Medulla oblongata (tissue), 1 donor: Measurements from ENCODE around the gene C19orf85.

ENCODE experiments used
- DNase-seq: peaks from one replicate; pipeline ENCODE4 v3.0.0-alpha.2; 2015; ENCODE audit errors: extremely low spot score

Gene C19orf85

DNA sequence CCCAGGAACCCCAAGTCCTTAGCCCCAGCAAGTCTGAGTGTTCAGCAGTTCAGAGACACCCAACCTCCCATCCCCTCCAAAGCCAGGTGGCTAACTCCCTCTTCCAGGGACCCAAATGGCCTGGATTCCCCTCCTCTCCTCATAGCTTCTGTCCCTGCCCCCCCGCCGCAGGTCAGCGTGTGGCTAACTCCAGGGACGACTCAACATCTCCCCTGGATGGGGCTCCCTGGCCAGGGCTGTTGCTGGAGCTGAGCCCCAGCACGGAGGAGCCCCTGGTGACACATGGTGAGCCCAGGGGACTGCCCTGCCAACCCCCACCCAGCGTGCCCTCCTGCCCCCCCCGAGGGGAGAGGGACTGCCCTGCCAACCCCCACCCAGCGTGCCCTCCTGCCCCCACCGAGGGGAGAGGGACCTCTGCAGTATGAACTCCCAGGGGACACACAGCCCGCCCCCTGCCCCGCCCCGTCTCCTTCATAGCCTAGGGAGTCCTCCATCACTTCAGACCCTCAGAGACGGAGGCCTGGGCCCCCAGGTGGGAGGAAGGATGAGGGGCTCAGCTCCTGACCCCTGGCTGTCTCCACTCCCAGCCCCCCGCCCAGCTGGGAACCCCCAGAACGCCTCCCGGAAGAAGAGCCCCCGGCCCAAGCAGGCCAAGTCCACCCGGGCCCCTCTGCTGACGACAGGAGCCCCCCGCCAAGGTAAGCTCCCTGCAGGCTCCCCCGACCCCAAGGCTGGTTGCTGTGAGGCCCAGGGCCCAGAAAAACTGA, 25.3 kb upstream of the C19orf85 start:
- no peak for DNase-seq

DNA sequence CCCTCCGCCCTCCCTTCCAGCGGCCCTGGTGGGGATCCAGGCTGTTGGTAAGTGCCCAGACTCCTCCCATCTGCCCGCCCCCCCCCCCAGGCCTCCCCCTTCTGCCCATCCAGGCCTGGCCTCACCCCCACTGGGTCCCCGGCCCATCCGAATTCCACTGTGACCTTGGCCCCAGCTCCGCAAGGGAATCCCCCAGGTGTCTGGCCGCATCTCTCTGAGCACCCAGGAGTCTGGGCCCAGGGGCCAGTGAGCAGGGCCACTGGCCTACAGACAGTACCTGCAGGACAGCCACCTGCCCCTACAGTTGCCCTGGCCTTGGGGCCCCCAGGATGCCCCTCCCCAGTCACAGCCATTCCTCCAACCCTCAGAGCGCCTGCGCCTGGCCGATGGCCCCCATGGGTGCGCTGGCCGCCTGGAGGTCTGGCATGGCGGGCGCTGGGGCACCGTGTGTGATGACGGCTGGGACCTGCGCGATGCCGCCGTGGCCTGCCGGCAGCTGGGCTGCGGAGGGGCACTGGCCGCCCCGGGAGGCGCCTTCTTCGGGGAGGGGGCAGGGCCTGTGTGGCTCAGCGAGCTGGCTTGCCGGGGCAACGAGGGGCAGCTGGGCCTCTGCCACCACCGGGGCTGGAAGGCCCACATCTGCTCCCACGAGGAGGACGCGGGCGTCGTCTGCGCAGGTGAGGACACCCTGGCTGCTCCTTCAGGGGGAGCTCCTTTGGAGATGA, 24.6 kb upstream of the C19orf85 start:
- no peak for DNase-seq

DNA sequence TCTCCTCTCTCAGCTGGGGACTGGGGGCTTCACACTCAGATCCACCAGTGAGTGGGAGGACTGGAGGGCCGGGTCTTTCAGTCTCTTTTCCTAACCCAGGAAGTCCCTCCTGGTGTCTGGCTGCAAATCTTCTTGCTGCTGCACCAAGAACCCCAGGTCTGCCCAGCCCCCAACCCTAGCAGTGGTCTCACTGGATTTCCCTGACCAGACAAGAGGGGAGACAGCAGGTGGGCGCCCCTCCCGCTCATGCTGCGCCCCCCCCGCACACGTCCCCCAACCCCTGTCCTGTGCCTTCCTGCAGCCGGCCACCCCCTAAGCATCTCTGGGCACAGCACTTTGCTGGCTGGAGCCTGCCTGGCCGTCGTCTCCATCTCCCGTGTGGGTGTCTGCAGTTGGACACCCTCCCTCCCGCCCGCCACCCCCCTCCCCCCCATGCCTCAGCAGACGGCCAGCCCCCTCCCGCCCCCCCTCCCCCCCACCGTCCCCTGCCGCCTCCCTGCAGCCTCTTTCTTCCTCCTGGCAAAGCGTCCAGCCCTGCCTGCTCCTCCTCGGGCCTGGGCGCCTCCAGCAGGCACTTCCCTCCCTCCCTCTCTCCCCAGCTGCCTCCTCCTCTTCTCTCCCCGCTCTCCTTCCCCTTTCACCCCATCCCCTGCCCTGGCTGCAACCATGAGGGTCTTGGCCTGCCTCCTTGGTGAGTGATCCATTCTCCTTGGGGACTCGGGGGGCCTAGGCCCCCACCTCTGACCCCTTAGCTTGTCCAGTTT, 23.6 kb upstream of the C19orf85 start, which contains the start of gene SSC5D:
Gene SSC5D, plus strand, starts transcription at position 513 of the 764 bp plus-strand sequence. Its CDS starts 154 bp downstream, at position 667.
- DNase-seq, result peak; percentile 54

DNA sequence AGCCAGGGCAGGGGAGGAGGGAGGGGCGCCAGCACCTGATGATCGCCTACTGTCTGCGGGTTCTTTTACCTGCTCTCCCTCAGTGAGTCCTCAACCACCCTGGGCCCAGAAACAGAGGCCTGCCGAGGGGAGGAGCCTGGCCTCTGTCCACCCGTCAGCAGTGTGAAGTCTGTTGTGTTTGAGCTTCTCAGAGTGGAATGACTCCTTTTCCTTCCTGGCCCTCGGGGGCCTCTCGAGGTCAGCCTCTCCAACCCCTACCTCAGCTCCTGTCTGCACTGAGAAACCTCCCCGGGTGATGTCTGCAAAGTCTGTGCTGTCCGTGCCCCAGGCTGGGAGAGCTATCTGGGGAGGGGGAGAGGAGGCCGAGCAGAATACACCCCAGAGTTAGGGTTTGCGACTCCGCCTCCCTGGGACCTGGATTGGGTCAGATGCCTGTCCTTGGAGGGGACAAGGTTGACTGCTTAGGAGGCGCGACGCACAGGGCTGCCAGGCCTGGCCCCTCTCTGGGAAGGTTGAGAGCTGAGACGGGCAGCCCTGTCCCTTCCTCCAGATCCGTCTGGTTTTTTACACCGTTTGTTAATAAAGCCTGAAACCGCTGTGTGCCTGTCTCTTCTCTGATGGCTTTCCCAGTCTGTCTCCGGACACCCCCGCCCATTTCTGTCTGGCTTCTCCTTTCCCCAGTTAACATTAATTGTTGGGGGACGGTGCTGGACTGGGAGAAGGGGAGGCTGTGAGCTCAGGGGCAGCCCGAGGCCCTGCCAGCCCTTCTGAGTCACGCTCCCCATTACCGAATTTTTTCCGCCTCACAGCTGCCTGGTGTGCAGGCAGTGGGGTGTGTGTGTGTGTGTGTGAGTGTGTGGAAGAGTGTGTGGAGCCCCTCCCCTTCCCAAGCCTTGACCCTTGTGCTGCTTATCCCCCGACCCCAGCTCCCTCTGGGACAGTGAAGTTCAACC, 22.7 kb upstream of the C19orf85 start:
- peak; percentile 42 for DNase-seq

DNA sequence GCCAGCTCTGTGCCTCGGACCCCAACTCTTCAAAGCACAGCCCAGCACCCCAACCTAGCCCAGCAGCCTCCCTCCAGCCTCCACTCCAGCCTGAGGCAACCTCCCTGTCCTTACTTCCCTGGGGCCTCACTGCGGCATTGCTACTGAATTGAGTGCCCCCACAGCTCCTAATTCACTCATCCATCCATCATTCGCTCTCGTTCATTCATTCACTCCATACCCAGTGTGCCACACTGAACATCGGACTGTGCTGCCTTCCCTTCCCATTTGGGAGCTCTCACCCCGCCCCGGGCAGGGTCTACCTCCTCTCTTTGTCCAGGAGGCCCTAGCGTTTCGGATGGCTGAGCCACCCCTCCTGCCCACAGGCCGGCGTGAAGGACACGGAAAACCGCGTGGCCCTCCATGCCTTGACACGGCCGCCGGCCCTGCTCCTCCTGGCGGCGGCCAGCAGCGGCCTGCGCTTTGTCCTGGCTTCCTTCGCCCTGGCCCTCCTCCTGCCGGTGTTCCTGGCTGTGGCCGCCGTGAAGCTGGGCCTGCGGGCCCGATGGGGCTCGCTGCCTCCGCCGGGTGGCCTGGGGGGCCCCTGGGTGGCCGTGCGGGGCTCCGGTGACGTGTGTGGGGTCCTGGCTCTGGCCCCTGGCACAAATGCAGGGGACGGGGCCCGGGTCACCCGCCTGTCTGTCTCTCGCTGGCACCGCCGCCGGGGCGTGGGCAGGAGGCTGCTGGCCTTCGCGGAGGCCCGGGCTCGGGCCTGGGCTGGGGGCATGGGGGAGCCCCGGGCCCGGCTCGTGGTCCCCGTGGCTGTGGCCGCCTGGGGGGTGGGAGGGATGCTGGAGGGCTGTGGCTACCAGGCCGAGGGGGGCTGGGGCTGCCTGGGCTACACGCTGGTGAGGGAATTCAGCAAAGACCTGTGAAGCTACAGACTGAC, 21.8 kb upstream of the C19orf85 start:
- DNase-seq, result no peak

DNA sequence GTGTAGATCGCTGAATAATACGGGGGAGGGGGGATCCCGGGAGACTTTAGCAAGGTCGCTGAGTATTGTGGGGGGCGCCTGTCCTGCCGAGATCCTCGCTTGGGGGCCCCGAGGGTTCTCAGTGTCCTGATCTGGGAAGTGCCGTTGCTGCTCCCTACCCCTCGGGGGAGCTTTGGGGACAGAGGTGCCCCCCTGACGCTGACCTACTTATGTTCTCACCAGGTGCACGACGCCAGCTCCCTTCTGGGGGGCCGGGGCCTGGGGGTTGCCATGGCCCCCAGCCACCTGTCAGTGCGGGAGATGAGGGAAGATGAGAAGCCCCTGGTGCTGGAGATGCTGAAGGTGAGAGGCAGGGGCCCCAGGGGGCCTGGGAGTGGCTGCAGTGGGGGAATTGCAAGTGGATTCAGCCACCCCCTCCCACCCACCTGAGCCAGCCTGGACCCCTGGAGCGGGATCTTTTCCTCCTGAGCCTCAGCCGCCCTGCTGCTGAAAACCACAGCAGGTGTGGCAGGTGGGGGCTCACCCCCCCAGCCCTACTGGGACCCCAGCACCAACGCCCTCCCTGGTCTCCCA, 21.0 kb upstream of the C19orf85 start:
- no peak for DNase-seq

DNA sequence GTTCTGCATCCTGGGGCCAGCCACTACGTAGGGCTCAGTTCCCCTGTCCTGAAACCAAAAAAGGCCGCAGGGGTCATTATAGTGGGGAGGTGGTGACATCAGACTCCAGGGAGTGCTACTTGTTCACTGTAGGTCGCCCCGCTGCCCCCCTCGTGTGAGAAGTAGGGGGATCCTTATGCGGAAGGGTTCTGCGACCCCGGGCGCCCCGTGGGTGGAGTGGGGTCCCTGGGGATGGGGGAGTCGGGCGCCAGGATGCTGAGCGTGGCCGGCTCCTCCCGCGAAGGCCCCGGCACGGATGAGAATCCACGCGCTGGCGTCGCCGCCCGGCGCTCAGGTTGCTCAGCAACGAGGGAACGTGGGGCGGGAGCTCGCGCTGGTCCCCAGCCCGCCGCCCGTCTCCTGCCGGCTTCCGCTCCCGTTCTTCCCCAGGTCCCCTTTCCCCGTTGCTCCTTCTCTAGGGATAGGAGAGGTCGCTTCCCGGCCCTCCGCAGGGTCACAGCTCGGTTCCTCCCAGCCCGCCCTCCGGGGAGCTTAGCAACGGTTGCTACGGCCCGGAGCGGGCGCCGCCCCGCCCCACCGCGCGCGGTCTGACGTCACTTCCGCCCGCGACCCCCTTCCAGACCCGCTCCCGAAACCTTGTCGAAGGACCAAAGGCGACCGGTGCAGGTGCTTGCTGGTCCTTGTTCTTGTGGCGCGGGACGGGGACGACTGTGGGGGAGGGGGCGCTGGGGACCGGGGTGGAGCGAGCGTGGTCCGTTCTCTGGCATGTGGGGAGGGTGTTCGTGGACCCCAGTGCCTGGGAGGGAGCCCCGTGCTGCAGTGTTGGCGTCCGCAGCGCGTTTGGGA, 20.3 kb upstream of the C19orf85 start, which contains the start of gene NAT14:
Gene NAT14, plus strand, starts transcription at position 596 of the 846 bp plus-strand sequence. CDS start 521 bp downstream, outside the sequence.
- peak; percentile 45 for DNase-seq

DNA sequence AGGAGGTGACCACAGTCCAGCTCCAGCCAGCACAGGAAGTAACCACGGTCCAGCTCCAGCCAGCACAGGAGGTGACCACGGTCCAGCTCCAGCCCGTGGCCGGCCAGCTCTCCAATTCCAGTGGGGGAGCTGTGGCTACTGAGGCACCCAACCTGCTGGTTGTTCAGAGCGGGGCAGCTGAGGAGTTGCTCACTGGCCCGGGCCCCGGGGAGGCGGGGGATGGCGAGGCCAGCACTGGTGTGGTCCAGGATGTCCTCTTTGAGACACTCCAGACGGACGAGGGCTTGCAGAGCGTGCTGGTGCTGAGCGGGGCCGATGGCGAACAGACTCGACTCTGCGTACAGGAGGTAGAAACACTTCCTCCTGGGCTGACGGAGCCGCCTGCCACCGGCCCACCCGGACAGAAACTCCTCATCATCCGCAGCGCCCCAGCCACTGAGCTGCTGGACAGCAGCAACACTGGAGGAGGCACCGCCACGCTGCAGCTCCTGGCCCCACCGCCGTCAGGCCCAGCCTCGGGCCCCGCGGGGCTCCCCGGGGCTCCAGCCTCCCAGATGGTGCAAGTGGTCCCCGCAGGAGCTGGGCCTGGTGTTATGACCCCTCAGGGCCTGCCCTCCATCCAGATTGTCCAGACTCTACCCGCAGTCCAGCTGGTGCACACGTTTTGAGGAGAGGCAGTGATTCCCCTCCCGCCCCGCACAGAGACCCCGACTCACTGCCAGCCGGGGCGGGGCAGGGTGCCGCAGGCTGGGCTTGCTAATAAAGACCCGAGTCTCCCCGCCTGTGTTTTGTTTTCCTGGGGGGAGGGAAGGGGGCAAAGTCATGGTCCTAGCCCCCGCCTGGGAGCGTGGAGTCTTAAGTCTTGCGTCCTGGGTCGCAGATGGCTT, 19.4 kb upstream of the C19orf85 start:
- no peak for DNase-seq

DNA sequence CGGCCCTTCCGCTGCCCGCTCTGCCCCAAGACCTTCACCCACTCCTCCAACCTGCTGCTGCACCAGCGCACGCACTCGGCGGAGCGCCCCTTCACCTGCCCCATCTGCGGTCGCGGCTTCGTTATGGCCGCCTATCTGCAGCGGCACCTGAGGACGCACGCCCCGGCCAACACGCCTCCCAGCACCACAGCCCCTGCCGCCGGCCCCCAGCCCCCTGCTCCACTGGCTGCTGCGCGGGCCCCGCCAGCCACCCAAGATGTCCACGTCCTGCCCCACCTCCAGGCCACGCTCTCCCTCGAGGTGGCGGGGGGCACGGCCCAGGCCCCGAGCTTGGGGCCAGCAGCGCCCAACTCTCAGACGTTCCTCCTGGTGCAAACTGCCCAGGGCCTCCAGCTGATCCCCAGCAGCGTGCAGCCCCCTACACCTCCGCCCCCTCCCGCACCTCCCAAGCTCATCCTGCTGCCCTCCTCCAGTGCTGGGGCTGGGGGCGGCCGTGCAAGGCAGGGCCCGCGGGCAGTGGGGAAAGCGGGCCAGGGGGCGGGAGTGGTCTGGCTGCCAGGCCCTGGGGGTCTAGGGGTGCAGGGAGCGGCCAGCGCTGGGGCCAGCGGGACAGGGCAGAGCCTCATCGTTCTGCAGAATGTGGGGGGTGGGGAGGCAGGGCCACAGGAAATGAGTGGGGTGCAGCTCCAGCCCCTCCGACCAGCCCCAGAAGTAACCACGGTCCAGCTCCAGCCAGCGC, 18.6 kb upstream of the C19orf85 start:
- no peak for DNase-seq

DNA sequence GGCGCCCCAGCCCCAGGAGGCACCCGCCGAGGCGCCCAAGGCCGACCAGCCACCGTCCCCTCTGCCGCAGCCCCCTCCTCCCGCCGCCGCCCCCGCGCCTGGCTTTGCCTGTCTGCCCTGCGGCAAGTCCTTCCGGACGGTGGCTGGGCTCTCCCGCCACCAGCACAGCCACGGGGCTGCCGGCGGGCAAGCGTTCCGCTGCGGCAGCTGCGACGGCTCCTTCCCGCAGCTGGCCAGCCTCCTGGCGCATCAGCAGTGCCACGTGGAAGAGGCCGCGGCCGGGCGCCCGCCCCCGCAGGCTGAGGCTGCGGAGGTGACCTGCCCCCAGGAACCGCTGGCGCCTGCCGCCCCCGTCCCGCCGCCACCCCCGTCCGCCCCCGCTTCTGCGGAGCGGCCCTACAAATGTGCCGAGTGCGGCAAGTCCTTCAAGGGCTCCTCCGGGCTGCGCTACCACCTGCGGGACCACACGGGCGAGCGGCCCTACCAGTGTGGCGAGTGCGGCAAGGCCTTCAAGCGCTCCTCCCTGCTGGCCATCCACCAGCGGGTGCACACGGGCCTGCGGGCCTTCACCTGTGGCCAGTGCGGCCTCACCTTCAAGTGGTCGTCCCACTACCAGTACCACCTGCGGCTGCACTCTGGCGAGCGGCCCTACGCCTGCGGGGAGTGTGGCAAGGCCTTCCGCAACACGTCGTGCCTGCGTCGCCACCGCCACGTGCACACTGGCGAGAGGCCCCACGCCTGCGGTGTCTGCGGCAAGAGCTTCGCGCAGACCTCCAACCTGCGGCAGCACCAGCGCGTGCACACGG, 17.8 kb upstream of the C19orf85 start:
- DNase-seq, result no peak

DNA sequence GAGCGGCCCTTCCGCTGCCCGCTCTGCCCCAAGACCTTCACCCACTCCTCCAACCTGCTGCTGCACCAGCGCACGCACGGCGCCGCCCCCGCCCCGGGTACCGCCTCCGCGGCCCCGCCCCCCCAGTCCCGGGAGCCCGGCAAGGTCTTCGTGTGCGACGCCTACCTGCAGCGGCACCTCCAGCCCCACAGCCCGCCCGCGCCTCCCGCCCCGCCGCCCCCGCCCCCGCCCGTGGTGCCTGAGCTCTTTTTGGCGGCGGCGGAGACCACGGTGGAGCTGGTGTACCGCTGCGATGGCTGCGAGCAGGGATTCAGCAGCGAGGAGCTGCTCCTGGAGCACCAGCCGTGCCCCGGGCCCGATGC, 17.2 kb upstream of the C19orf85 start:
- no peak for DNase-seq

DNA sequence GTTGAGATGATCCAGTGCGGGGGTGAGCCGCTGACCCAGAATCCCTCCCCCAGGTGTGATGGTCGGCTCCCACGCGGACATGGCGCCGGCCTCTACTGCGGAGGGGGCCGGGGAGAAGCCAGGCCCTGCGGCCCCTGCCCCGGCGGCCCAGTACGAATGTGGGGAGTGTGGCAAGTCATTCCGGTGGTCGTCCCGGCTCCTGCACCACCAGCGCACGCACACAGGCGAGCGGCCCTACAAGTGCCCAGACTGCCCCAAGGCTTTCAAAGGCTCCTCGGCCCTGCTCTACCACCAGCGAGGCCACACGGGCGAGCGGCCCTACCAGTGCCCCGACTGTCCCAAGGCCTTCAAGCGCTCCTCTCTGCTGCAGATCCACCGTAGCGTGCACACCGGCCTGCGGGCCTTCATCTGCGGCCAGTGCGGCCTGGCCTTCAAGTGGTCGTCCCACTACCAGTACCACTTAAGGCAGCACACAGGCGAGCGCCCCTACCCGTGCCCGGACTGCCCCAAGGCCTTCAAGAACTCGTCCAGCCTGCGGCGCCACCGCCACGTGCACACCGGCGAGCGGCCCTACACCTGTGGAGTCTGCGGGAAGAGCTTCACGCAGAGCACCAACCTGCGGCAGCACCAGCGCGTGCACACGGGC, 16.7 kb upstream of the C19orf85 start:
- DNase-seq, result no peak

DNA sequence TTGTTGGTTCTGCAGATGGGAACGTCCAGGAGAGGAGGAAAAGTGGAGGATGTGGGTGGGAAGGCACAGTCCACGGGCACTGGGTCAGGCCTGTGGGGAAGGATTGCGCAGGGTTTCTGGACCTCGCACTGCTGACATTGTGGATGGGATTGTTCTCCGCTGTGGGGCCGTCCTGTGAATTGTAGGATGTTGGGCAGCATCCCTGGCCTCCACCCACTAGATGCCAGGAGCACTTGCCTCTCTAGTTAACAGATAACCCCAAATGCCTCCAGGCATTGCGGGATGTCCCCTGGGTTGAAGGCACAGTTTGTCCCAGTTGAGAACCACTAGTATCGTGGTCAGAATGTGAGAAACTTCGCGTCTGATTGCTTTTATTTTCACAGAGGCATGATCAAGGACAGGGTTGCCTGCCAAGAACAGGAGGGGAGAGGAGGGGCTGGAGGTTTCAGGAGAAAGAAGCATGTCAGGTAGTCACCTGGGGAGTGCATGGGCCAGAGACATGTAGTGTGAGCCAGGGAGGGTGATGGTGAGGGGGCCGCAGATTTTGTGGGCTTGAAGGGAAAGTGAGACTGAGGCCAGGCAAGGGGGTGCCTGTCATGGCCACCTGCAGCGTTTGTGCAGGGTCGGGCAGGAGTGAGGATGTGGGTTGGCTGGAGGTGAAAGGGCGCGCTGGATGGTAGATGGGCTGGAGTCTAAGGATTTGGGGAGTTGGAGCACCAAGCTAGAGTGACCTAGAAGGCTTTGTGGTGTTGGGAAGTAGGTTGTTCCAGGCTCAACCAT, 15.1 kb upstream of the C19orf85 start:
- no peak for DNase-seq

DNA sequence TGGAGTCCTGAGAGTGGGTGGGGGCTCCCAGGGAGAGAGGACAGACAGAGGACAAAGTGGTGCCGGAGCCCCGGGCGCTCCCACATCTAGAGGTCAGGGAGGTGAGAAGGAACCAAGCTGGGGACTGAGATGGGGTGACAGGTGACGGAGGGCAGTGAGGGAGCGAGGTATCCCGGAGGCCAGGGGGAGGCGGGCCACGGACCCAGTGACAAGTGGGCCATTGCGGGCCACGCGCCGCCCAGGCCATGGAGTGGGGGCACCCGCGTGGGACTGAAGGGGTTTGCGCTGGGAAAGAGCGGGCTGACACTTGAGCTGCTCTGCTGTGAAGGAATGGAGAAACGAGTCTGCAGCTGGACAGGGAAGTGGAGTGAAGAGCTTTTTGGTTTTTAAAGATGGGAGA, 14.5 kb upstream of the C19orf85 start:
- no peak for DNase-seq

DNA sequence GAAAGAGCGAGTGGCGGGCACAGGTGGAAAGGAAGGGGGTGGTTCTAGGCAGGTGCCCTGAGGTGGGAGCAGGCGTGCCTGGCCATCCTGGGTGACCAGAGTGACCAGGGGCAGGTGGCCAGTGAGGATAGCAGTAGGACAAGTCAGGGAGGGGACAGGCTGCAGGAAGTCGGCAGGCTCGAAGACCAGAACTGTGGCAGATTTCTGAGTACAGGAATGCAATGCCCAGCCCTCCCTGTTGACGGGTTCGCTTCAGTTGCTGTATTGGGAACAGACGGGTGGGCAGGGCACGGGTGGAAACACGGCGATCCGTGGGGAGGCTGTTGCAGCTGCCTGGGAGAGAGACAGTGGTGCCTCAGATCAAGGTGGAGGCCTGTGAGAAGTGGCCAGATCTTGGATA, 13.8 kb upstream of the C19orf85 start:
- DNase-seq, result no peak
